Stomach smooth muscle (tissue), 2 donors: ENCODE results near the gene CTNND2.

Source experiments
- H3K27ac ChIP-seq: one replicate; pipeline ENCODE4 v1.7.0; 2013; ENCODE audit warnings: mild to moderate bottlenecking, low read length, inconsistent platforms
- H3K27me3 ChIP-seq, 2 donors: one replicate each; pipeline ENCODE4 v1.7.0; 2013; ENCODE audit warnings: low read length in 2 of 2; ENCODE audit not compliant: insufficient read depth in 2 of 2, control insufficient read depth in 1 of 2
- H3K36me3 ChIP-seq, 2 donors: one replicate each; pipeline ENCODE4 v1.7.0; 2013; ENCODE audit warnings: low read length in 2 of 2; ENCODE audit not compliant: control insufficient read depth in 2 of 2, insufficient read depth in 2 of 2
- H3K4me1 ChIP-seq: one replicate; pipeline ENCODE4 v1.7.0; 2013; ENCODE audit warnings: low read length; ENCODE audit not compliant: control insufficient read depth, insufficient read depth
- H3K4me3 ChIP-seq, 2 donors: one replicate each; pipeline ENCODE4 v1.7.0; 2013; ENCODE audit warnings: low read length in 2 of 2
- H3K9ac ChIP-seq, 2 donors: one replicate each; pipeline ENCODE4 v1.7.0; 2013; ENCODE audit warnings: low read length in 2 of 2, mild to moderate bottlenecking in 1 of 2
- H3K9me3 ChIP-seq, 2 donors: one replicate each; pipeline ENCODE4 v1.7.0; 2013; ENCODE audit warnings: low read length in 2 of 2; ENCODE audit not compliant: control insufficient read depth in 2 of 2
- donor health status: healthy.
- donor health status: Pancreatic carcinoma.

CTNND2 gene

GRCh38 chr5:11214864-11215644 is 689.2 kb downstream of the CTNND2 start:
- H3K36me3 ChIP-seq: no peaks in the 10 kb centered on the region
- H3K4me3 ChIP-seq: no peak overlapping the region
- H3K27me3 ChIP-seq: no peaks in the 10 kb centered on the region
- H3K27ac ChIP-seq: no peak overlapping the region
- H3K9me3 ChIP-seq: peaks cover 0 to 5% of the 10 kb centered on the region in 2 donors
- H3K9ac ChIP-seq: no peak overlapping the region
- H3K4me1 ChIP-seq: no peaks in the 10 kb centered on the region

GRCh38 chr5:11212706-11213105 is 691.5 kb downstream of the CTNND2 start:
- H3K27me3 ChIP-seq: no peaks in the 10 kb centered on the region
- no peak overlapping the region for H3K4me3 ChIP-seq
- H3K36me3 ChIP-seq: no peaks in the 10 kb centered on the region
- no peak overlapping the region for H3K9ac ChIP-seq
- no peaks in the 10 kb centered on the region for H3K4me1 ChIP-seq
- H3K27ac ChIP-seq: no peak overlapping the region
- H3K9me3 ChIP-seq: peaks cover 0 to 5% of the 10 kb centered on the region in 2 donors

GRCh38 chr5:11197726-11198125 is 706.5 kb downstream of the CTNND2 start:
- H3K9me3 ChIP-seq: no peaks in the 10 kb centered on the region

GRCh38 chr5:11191673-11192072 is 712.6 kb downstream of the CTNND2 start:
- Histone ChIP-seq H3K4me3 (no peak overlapping the region), H3K27ac (no peak overlapping the region), H3K9ac (no peak overlapping the region), H3K9me3 (no peaks in the 10 kb centered on the region), H3K27me3 (no peaks in the 10 kb centered on the region), H3K36me3 (no peaks in the 10 kb centered on the region), H3K4me1 (no peaks in the 10 kb centered on the region)

More at GRCh38 chr5:11197726-11198125, 706.5 kb downstream of the CTNND2 start:
- no peak overlapping the region for H3K4me3 ChIP-seq
- H3K27me3 ChIP-seq: no peaks in the 10 kb centered on the region
- H3K4me1 ChIP-seq: no peaks in the 10 kb centered on the region
- H3K27ac ChIP-seq: no peak overlapping the region
- no peak overlapping the region for H3K9ac ChIP-seq
- no peaks in the 10 kb centered on the region for H3K36me3 ChIP-seq

- Histone ChIP-seq H3K27me3 (no peaks in the 10 kb centered on the region), H3K9me3 (no peaks in the 10 kb centered on the region)
Measured at GRCh38 chr5:11182441-11183080, 721.7 kb downstream of the CTNND2 start.

GRCh38 chr5:11181940-11182339 is 722.3 kb downstream of the CTNND2 start:
- no peaks in the 10 kb centered on the region for H3K27me3 ChIP-seq
- H3K9me3 ChIP-seq: no peaks in the 10 kb centered on the region
- no peak overlapping the region for H3K4me3 ChIP-seq
- H3K36me3 ChIP-seq: no peaks in the 10 kb centered on the region
- H3K27ac ChIP-seq: no peak overlapping the region
- H3K9ac ChIP-seq: no peak overlapping the region
- no peaks in the 10 kb centered on the region for H3K4me1 ChIP-seq

More at GRCh38 chr5:11182441-11183080, 721.7 kb downstream of the CTNND2 start:
- no peak overlapping the region for H3K9ac ChIP-seq
- no peaks in the 10 kb centered on the region for H3K36me3 ChIP-seq
- no peak overlapping the region for H3K27ac ChIP-seq
- H3K4me1 ChIP-seq: no peaks in the 10 kb centered on the region
- H3K4me3 ChIP-seq: no peak overlapping the region

- Histone ChIP-seq H3K27me3 (no peaks in the 10 kb centered on the region), H3K27ac (no peak overlapping the region), H3K9ac (no peak overlapping the region), H3K4me1 (no peaks in the 10 kb centered on the region), H3K9me3 (no peaks in the 10 kb centered on the region), H3K4me3 (no peak overlapping the region), H3K36me3 (no peaks in the 10 kb centered on the region)
Measured at GRCh38 chr5:11180890-11181289, 723.4 kb downstream of the CTNND2 start.

GRCh38 chr5:11177999-11178711 is 726.1 kb downstream of the CTNND2 start:
- no peaks in the 10 kb centered on the region for H3K9me3 ChIP-seq
- H3K27ac ChIP-seq: no peak overlapping the region
- no peak overlapping the region for H3K4me3 ChIP-seq

GRCh38 chr5:11174591-11174990 is 729.7 kb downstream of the CTNND2 start:
- Histone ChIP-seq H3K4me1 (no peaks in the 10 kb centered on the region), H3K4me3 (no peak overlapping the region), H3K27me3 (no peaks in the 10 kb centered on the region), H3K36me3 (no peaks in the 10 kb centered on the region), H3K9me3 (no peaks in the 10 kb centered on the region), H3K9ac (no peak overlapping the region), H3K27ac (no peak overlapping the region)

More at GRCh38 chr5:11177999-11178711, 726.1 kb downstream of the CTNND2 start:
- H3K9ac ChIP-seq: no peak overlapping the region
- no peaks in the 10 kb centered on the region for H3K27me3 ChIP-seq
- H3K4me1 ChIP-seq: no peaks in the 10 kb centered on the region
- H3K36me3 ChIP-seq: no peaks in the 10 kb centered on the region

- Histone ChIP-seq H3K4me3 (no peak overlapping the region), H3K4me1 (no peaks in the 10 kb centered on the region), H3K9ac (no peak overlapping the region), H3K27me3 (no peaks in the 10 kb centered on the region), H3K9me3 (no peaks in the 10 kb centered on the region), H3K27ac (no peak overlapping the region), H3K36me3 (no peaks in the 10 kb centered on the region)
Measured at GRCh38 chr5:11172484-11172883, 731.8 kb downstream of the CTNND2 start.
